OCI-LY1 (cell line): Measurements from ENCODE around the gene AMZ1.

ENCODE experiments used
- EZH2 ChIP-seq: fragments of 200-600 bp; sonication (generic), shearing (Covaris generic); IDR thresholded peaks from 2 replicates; pipeline ENCODE4 v1.8.0; 2017; ENCODE audit warnings: borderline replicate concordance, mixed run types, mild to moderate bottlenecking, antibody characterized with exemption, low read length, moderate library complexity, mixed read lengths
- TF ChIP-seq, protein P1 (sequence below): fragments of 200-600 bp; sonication (generic), shearing (Covaris generic); IDR thresholded peaks from 2 replicates; pipeline ENCODE4 v1.5.1; 2017; ENCODE audit warnings: mild to moderate bottlenecking, antibody characterized with exemption, low read length, moderate library complexity, mixed read lengths

DNA sequence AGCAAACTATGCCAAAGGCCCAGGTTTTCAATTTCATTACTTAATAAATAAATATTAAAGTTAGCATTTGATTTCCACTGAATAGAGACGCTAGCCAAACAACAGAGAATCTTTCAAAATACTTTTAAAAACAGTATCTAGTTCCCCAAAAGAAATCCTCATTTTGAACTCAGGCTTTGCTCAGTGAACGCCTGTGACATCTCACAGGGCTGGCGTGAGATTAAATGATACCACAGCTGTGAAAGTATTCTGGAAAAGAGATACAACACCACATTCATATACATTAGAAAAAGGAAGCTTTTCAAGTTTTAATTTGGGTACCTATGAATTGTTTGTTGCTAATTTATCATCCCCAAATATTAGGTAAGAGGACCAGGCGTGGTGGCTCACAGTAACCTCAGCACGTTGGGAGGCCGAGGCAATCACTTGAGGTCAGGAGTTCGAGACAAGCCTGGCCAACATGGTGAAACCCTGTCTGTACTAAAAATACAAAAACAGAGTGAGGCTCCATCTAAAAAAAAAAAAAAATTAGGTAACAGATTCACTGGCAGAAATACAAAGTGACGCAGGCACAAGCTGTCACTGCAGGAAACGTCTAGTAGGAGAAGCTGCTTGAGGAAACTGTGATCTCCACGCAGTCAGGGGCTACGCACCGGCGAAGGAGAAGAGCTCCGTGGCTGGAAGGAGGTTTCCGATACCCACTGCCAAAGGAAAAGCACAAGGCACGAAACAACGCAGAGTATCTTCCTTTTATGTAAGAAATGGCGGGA lies 50.0 kb downstream of the AMZ1 start:
- TF ChIP-seq, protein P1, sequence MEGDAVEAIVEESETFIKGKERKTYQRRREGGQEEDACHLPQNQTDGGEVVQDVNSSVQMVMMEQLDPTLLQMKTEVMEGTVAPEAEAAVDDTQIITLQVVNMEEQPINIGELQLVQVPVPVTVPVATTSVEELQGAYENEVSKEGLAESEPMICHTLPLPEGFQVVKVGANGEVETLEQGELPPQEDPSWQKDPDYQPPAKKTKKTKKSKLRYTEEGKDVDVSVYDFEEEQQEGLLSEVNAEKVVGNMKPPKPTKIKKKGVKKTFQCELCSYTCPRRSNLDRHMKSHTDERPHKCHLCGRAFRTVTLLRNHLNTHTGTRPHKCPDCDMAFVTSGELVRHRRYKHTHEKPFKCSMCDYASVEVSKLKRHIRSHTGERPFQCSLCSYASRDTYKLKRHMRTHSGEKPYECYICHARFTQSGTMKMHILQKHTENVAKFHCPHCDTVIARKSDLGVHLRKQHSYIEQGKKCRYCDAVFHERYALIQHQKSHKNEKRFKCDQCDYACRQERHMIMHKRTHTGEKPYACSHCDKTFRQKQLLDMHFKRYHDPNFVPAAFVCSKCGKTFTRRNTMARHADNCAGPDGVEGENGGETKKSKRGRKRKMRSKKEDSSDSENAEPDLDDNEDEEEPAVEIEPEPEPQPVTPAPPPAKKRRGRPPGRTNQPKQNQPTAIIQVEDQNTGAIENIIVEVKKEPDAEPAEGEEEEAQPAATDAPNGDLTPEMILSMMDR, result no peak
- TF ChIP-seq EZH2, result no peak
